KMS-11 (cell line): Measurements from ENCODE around the gene PTPN4.

ENCODE experiments used
- H2AFZ ChIP-seq: fragments of 200-600 bp; sonication (generic); 2 replicates; pipeline ENCODE4 v1.6.1; 2016; ENCODE audit warnings: antibody characterized with exemption, mixed run types, low read depth
- H3K27ac ChIP-seq: fragments of 200-600 bp; sonication (generic); 2 replicates; pipeline ENCODE4 v1.6.1; 2016; ENCODE audit warnings: mild to moderate bottlenecking, mixed run types
- H3K27me3 ChIP-seq: fragments of 200-600 bp; sonication (generic); 2 replicates; pipeline ENCODE4 v1.6.1; 2017; ENCODE audit warnings: mild to moderate bottlenecking, low read depth, mixed run types, moderate library complexity; ENCODE audit not compliant: insufficient read depth
- H3K36me3 ChIP-seq: fragments of 200-600 bp; sonication (generic); 2 replicates; pipeline ENCODE4 v1.6.1; 2017; ENCODE audit warnings: mild to moderate bottlenecking, mixed run types; ENCODE audit not compliant: insufficient read depth
- H3K4me1 ChIP-seq: fragments of 200-600 bp; sonication (generic); 2 replicates; pipeline ENCODE4 v1.6.1; 2016; ENCODE audit warnings: mild to moderate bottlenecking, low read depth, mixed run types; ENCODE audit not compliant: poor library complexity, severe bottlenecking
- H3K4me2 ChIP-seq: fragments of 200-600 bp; sonication (generic); 2 replicates; pipeline ENCODE4 v1.7.0; 2016; ENCODE audit warnings: mild to moderate bottlenecking, mixed run types
- H3K4me3 ChIP-seq: fragments of 200-600 bp; sonication (generic); IDR thresholded peaks from 2 replicates; pipeline ENCODE4 v1.6.1; 2017; ENCODE audit warnings: low read depth, low read length, mixed read lengths; ENCODE audit not compliant: insufficient read depth
- H3K79me2 ChIP-seq: fragments of 200-600 bp; sonication (generic); 2 replicates; pipeline ENCODE4 v1.6.1; 2016; ENCODE audit warnings: low read depth, mixed run types; ENCODE audit not compliant: insufficient read depth
- H3K9ac ChIP-seq: fragments of 200-600 bp; sonication (generic); 2 replicates; pipeline ENCODE4 v1.6.1; 2016; ENCODE audit warnings: mild to moderate bottlenecking, mixed run types
- H4K20me1 ChIP-seq: fragments of 200-600 bp; sonication (generic); 2 replicates; pipeline ENCODE4 v1.6.1; 2016; ENCODE audit warnings: mild to moderate bottlenecking, mixed run types; ENCODE audit not compliant: insufficient read depth
- CTCF ChIP-seq: fragments of 200-600 bp; sonication (generic); conservative IDR thresholded peaks from 2 replicates; pipeline ENCODE4 v1.6.1; 2017; ENCODE audit warnings: low read depth, mild to moderate bottlenecking, antibody characterized with exemption, low read length, moderate library complexity, mixed read lengths

Gene PTPN4

GRCh38 chr2:119741868-119742267, 17.9 kb upstream of the PTPN4 start:
- Histone ChIP-seq H3K36me3 (no peaks in the 10 kb centered on the region), H3K4me3 (no peak overlapping the region), H3K9ac (no peak overlapping the region), H2AFZ (no peak overlapping the region), H3K4me2 (no peak overlapping the region), H3K79me2 (no peaks in the 10 kb centered on the region), H3K27ac (no peak overlapping the region), H4K20me1 (no peaks in the 10 kb centered on the region), H3K4me1 (peaks cover 10% of the 10 kb centered on the region), H3K27me3 (no peaks in the 10 kb centered on the region)
- no peak for TF ChIP-seq CTCF

GRCh38 chr2:119744335-119744939, 15.3 kb upstream of the PTPN4 start:
- no peak overlapping the region for H3K9ac ChIP-seq
- no peaks in the 10 kb centered on the region for H3K79me2 ChIP-seq
- H3K4me2 ChIP-seq = no peak overlapping the region
- H3K4me1 ChIP-seq = peaks cover 8% of the 10 kb centered on the region
- no peak overlapping the region for H3K27ac ChIP-seq
- no peak for TF ChIP-seq CTCF
- H3K4me3 ChIP-seq = no peak overlapping the region
- H3K27me3 ChIP-seq = no peaks in the 10 kb centered on the region
- H2AFZ ChIP-seq = no peak overlapping the region
- H3K36me3 ChIP-seq = no peaks in the 10 kb centered on the region
- H4K20me1 ChIP-seq = no peaks in the 10 kb centered on the region

- no peak overlapping the region for H3K27ac ChIP-seq
Measured at GRCh38 chr2:119745566-119745965, 14.2 kb upstream of the PTPN4 start.

GRCh38 chr2:119746836-119747686, 12.7 kb upstream of the PTPN4 start:
- H2AFZ ChIP-seq = no peak overlapping the region
- H3K27me3 ChIP-seq = no peaks in the 10 kb centered on the region
- TF ChIP-seq CTCF = no peak
- no peaks in the 10 kb centered on the region for H3K79me2 ChIP-seq
- no peak overlapping the region for H3K9ac ChIP-seq
- H3K4me3 ChIP-seq = no peak overlapping the region
- H3K36me3 ChIP-seq = no peaks in the 10 kb centered on the region
- no peak overlapping the region for H3K27ac ChIP-seq
- no peak overlapping the region for H3K4me2 ChIP-seq
- H3K4me1 ChIP-seq = no peaks in the 10 kb centered on the region
- H4K20me1 ChIP-seq = no peaks in the 10 kb centered on the region

More at GRCh38 chr2:119745566-119745965, 14.2 kb upstream of the PTPN4 start:
- no peak overlapping the region for H3K4me2 ChIP-seq
- H3K36me3 ChIP-seq = no peaks in the 10 kb centered on the region
- no peaks in the 10 kb centered on the region for H4K20me1 ChIP-seq
- no peak overlapping the region for H3K4me3 ChIP-seq
- no peak overlapping the region for H3K9ac ChIP-seq
- H3K4me1 ChIP-seq = no peaks in the 10 kb centered on the region
- no peaks in the 10 kb centered on the region for H3K27me3 ChIP-seq
- TF ChIP-seq CTCF = no peak
- H2AFZ ChIP-seq = no peak overlapping the region
- H3K79me2 ChIP-seq = no peaks in the 10 kb centered on the region
